Measurements from ENCODE around the gene GNB5. TPM values are rescaled to one million over a fixed set of nuclear protein-coding genes. Genes with fewer than 3 reads are reported as not detected.
A peak's percentile ranks its signal among the peaks of the same experiment; 100 is the strongest.
"Not testable (repeated sequence)": the region's sequence is repeated elsewhere in the genome, so short reads cannot be mapped to it uniquely, and the experiment has no call there.

Gene GNB5
- total RNA-seq, 2 experiments from 2014 or later, result 27.9 to 39.5 TPM

GRCh38 chr15:52097180-52097579 is 94.0 kb downstream of the GNB5 start:
- no peak overlapping the region for H3K4me3 Mint-ChIP-seq
- H3K27ac Mint-ChIP-seq, result no peak overlapping the region
- H3K27me3 Mint-ChIP-seq, result peaks cover 23% of the 10 kb centered on the region
- ATAC-seq (no peak), DNase-seq (no peak)
- no peaks in the 10 kb centered on the region for H3K36me3 Mint-ChIP-seq
- no peaks in the 10 kb centered on the region for H3K4me1 Mint-ChIP-seq
- CTCF ChIA-PET, result interaction anchor here (0.8 to 2.9 kb wide), 8 partner anchors 12 to 83 kb away, joined by 3 to 7 read pairs (median 4); no protein-coding TSS in a partner anchor
- H3K9me3 Mint-ChIP-seq (ENCODE audit: low read depth), result no peaks in the 10 kb centered on the region

GRCh38 chr15:52096536-52096935 is 94.7 kb downstream of the GNB5 start:
- H3K9me3 Mint-ChIP-seq (ENCODE audit: low read depth); H3K4me1 Mint-ChIP-seq; DNase-seq; H3K36me3 Mint-ChIP-seq; H3K4me3 Mint-ChIP-seq; H3K27ac Mint-ChIP-seq; ATAC-seq: not testable (repeated sequence)
- H3K27me3 Mint-ChIP-seq, result peaks cover 23% of the 10 kb centered on the region
- CTCF ChIA-PET, result interaction anchor here (2.9 kb wide), 1 partner anchor 19 kb away, joined by 7 read pairs; no protein-coding TSS in a partner anchor

DNA sequence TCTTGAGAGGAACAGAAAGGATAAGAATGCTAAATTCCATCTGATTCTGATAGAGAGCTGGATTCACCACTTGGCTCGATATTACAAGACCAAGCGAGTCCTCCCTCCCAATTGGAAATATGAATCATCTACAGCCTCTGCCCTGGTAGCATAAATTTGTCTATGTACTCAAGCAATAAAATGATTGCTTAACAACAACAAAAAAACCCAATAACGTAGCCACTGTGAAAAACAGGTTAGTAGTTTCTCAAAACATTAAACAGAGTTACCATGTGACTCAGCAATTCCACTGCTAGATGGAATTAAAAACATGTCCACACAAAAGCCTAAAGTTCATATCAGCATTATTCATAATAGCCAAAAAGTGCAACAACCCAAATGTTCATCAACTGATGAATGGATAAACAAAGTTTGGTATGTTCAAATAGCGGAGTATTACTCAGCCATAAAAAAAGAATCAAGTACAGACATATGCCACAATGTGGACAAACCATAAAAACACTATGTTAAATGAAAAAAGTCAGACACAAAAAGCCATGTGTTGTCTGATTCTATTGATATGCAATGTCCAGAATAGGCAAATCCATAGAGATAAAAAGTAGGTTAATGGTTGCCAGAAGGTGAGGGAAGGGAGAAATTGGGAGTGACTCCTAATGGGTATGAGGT is 95.5 kb downstream of the GNB5 start:
- Mint-ChIP-seq H3K27me3 (peaks cover 23% of the 10 kb centered on the region), H3K4me1 (no peaks in the 10 kb centered on the region), H3K4me3 (no peak overlapping the region), H3K9me3 (ENCODE audit: low read depth) (no peaks in the 10 kb centered on the region), H3K36me3 (no peaks in the 10 kb centered on the region), H3K27ac (no peak overlapping the region)
- CTCF ChIA-PET, result interaction anchor here (2.9 kb wide), 1 partner anchor 18 kb away, joined by 7 read pairs; no protein-coding TSS in a partner anchor
- DNase-seq, result no peak
- ATAC-seq, result no peak

DNA sequence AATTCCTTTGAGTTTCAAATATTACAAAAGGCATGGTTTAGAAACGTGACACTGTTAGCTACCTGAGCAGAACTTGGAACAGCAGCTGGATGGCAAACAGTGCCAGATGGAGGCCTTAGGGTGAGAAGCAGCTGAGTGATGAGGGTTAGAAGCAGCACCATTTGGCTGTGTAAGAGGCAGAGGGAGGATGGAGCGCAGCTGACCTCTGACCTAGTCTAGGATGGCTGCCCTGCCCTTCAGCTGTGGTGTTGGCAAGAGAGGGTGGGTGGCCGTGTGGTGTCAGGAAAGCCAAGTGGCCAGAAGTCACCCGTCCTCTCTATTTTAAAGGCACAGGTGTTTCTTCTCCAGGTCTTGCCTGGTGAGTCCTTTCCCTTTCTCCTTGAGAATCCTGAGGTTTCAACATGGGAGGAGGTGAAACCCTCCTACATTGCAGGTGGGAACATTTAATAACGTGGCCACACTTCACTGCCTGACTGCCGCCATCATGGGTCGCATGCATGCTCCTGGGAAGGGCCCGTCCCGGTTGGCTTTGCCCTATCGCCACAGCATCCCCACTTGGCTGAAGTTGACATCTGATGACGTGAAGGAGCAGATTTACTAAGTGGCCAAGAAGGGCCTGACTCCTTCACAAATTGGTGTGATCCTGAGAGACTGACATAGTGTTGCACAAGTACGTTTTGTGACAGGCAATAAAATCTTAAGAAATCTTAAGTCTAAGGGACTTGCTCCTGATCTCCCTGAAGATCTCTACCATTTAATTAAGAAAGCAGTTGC is 96.2 kb downstream of the GNB5 start:
- no peak overlapping the region for H3K4me3 Mint-ChIP-seq
- no peak for DNase-seq
- peaks cover 3% of the 10 kb centered on the region for H3K9me3 Mint-ChIP-seq (ENCODE audit: low read depth)
- peaks cover 27% of the 10 kb centered on the region for H3K27me3 Mint-ChIP-seq
- ATAC-seq, result no peak
- no peak overlapping the region for H3K27ac Mint-ChIP-seq
- peaks cover 3% of the 10 kb centered on the region for H3K36me3 Mint-ChIP-seq
- no peaks in the 10 kb centered on the region for H3K4me1 Mint-ChIP-seq
- CTCF ChIA-PET, result no interaction called here

- Mint-ChIP-seq H3K4me1 (no peaks in the 10 kb centered on the region), H3K27me3 (peaks cover 26% of the 10 kb centered on the region), H3K9me3 (ENCODE audit: low read depth) (peaks cover 7% of the 10 kb centered on the region), H3K4me3 (no peak overlapping the region), H3K27ac (no peak overlapping the region), H3K36me3 (peaks cover 5% of the 10 kb centered on the region)
- no peak for ATAC-seq
- DNase-seq, result no peak
- CTCF ChIA-PET, result interaction anchor here (0.7 kb wide), 1 partner anchor 133 kb away, joined by 3 read pairs; no protein-coding TSS in a partner anchor
Measured at GRCh38 chr15:52093539-52094510, 97.4 kb downstream of the GNB5 start.

DNA sequence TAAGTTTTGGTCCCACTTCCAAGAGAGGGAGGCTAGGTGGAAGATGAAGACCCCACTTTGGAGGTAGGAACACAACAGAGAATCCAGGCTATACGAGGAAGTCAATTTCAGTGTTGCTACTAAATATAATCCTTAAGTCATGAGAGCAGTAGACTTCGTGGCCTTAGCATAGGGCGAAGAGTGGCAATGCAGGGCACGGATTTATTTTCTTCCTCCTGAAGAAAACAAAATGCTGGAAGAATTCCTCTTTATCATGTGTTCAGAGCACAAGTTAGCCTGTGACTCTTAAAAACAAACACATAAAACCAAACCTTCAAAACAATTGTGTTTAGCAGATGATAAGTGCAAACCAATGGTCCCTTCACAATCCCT is 98.0 kb downstream of the GNB5 start:
- DNase-seq (no peak), ATAC-seq (no peak)
- Mint-ChIP-seq H3K36me3 (peaks cover 5% of the 10 kb centered on the region), H3K27me3 (peaks cover 26% of the 10 kb centered on the region), H3K27ac (no peak overlapping the region), H3K4me3 (no peak overlapping the region), H3K9me3 (ENCODE audit: low read depth) (peaks cover 7% of the 10 kb centered on the region), H3K4me1 (no peaks in the 10 kb centered on the region)
- CTCF ChIA-PET, result no interaction called here

- Mint-ChIP-seq H3K4me3 (no peak overlapping the region), H3K9me3 (ENCODE audit: low read depth) (peaks cover 7% of the 10 kb centered on the region), H3K36me3 (peaks cover 5% of the 10 kb centered on the region), H3K4me1 (no peaks in the 10 kb centered on the region), H3K27me3 (peaks cover 12% of the 10 kb centered on the region), H3K27ac (no peak overlapping the region)
- CTCF ChIA-PET, result interaction anchor here (2.6 kb wide), 1 partner anchor 10 kb away, joined by 9 read pairs; no protein-coding TSS in a partner anchor
- ATAC-seq, result no peak
- DNase-seq, result no peak
Measured at GRCh38 chr15:52090193-52090592, 101.0 kb downstream of the GNB5 start.

- Mint-ChIP-seq H3K9me3 (ENCODE audit: low read depth) (peaks cover 7% of the 10 kb centered on the region), H3K36me3 (peaks cover 6% of the 10 kb centered on the region), H3K4me1 (peaks cover 20% of the 10 kb centered on the region), H3K4me3 (no peak overlapping the region), H3K27me3 (peaks cover 8% of the 10 kb centered on the region), H3K27ac (no peak overlapping the region)
- CTCF ChIA-PET, result interaction anchor here (1.5 kb wide), 1 partner anchor 12 kb away, joined by 4 read pairs; no protein-coding TSS in a partner anchor
- ATAC-seq (no peak), DNase-seq (no peak)
Measured at GRCh38 chr15:52086011-52086786, 105.0 kb downstream of the GNB5 start.

DNA sequence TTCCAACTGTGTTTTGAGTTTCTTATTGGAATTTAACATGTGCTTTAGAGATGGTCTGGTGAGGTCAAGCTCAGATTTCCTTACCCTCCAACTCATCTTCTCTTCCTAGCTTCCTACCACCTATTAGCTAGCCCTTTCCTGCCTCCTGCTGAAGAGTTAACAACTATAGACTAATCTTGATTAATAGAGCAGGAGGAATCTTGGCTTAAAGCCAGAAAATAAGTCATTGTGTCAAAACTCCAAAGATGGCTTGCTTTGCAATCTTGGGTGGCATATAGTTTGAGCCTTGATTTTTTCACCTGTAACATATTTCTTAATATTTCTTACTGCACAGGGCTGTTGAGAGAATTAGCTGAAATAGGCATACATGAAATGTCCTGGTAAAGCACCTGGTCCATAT is 105.9 kb downstream of the GNB5 start:
- Mint-ChIP-seq H3K4me3 (no peak overlapping the region), H3K4me1 (peaks cover 23% of the 10 kb centered on the region), H3K36me3 (peaks cover 5% of the 10 kb centered on the region), H3K9me3 (ENCODE audit: low read depth) (peaks cover 6% of the 10 kb centered on the region), H3K27me3 (peaks cover 6% of the 10 kb centered on the region), H3K27ac (no peak overlapping the region)
- DNase-seq, result no peak
- ATAC-seq, result no peak
- CTCF ChIA-PET, result interaction anchor here (1.5 kb wide), 1 partner anchor 13 kb away, joined by 4 read pairs; no protein-coding TSS in a partner anchor

DNA sequence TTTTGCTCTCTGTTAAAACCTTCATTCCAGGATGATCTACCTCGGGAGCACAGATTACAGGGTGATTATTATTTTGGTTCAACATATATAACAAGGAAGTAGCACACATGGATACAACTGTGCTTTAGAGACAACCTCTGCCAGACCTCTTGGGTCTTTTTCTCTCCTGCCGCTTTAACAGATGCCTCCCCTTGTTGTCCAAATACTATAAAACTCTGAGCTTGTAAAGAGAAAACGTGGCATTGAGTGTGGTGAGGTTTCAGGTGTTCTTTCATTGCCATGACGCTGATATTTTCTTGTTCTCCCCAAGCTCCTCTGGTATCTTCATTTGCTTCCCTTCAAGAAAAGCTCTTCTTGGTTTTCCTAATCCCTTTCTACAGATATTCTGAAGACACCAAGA is 107.6 kb downstream of the GNB5 start:
- CTCF ChIA-PET, result interaction anchor here (0.7 to 2.2 kb wide), 9 partner anchors 14 to 142 kb away, joined by 3 to 7 read pairs (median 4); partner anchors contain the start of gene LEO1
- no peak overlapping the region for H3K27ac Mint-ChIP-seq
- H3K9me3 Mint-ChIP-seq (ENCODE audit: low read depth), result no peaks in the 10 kb centered on the region
- H3K27me3 Mint-ChIP-seq, result no peaks in the 10 kb centered on the region
- H3K36me3 Mint-ChIP-seq, result peaks cover 2% of the 10 kb centered on the region
- H3K4me3 Mint-ChIP-seq, result no peak overlapping the region
- no peak for DNase-seq
- no peak for ATAC-seq
- H3K4me1 Mint-ChIP-seq, result peaks cover 36% of the 10 kb centered on the region

GRCh38 chr15:52083037-52083359 is 108.2 kb downstream of the GNB5 start:
- not testable (repeated sequence) for H3K4me3 Mint-ChIP-seq
- H3K27ac Mint-ChIP-seq, result peak overlapping the region; percentile 66

More at GRCh38 chr15:52083037-52083359, 108.2 kb downstream of the GNB5 start:
- DNase-seq; H3K27me3 Mint-ChIP-seq; H3K36me3 Mint-ChIP-seq; H3K9me3 Mint-ChIP-seq (ENCODE audit: low read depth): not testable (repeated sequence)
- CTCF ChIA-PET, result interaction anchor here (0.8 to 2.2 kb wide), 13 partner anchors 15 to 475 kb away, joined by 3 to 7 read pairs (median 4); partner anchors contain the start of gene LEO1
- peak; percentile 18 for ATAC-seq
- H3K4me1 Mint-ChIP-seq, result peaks cover 38% of the 10 kb centered on the region

All from activated CD8-positive, alpha-beta memory T cell treated with anti-CD3 and anti-CD28 coated beads, Interleukin-2, amount 10 ng/mL, durations not matched to agents 7 days and 5 days (primary cell).